A549 (cell line): ENCODE results near the gene ACTA2. TPM values are rescaled to one million over a fixed set of nuclear protein-coding genes. Genes with fewer than 3 reads are reported as not detected.

Experiments used
- ATAC-seq, 2 experiments: fragments of 200-7000 bp in 1 of 2; fragments of >200 bp in 1 of 2; cut with Nextera tagmentation in 1 of 2; cut with Tn5 transposase in 1 of 2; 3 replicates each; pipeline versions ENCODE4 v1.8.0 to v1.9.1; 2018 to 2020; ENCODE audit warnings: mild to moderate bottlenecking in 1 of 2, moderate library complexity in 1 of 2
- CTCF ChIA-PET: fragments of 300-600 bp; sonication (Branson Sonifier 250); formaldehyde crosslinking; extraction: SDS; loops from one replicate; lab custom pipeline; 2021; ENCODE audit warnings: antibody characterized with exemption, inconsistent platforms; lab: Yijun Ruan, JAX
- POLR2A ChIA-PET: fragments of 350-600 bp; formaldehyde crosslinking; extraction: SDS; loops from one replicate; lab custom pipeline; 2021; ENCODE audit warnings: antibody characterized with exemption, inconsistent platforms; lab: Yijun Ruan, JAX
- DNase-seq, 2 experiments: peaks; one replicate each; pipeline versions ENCODE4 v3.0.0 to v3.0.0-alpha.2; 2011 to 2016; ENCODE audit warnings: low read depth in 1 of 2, low spot score in 1 of 2
- FAIRE-seq: peaks from 2 replicates; lab custom pipeline; 2011; peaks lifted over from hg19 to GRCh38; lab: Jason Lieb, UNC
- H3K27ac ChIP-seq, 2 experiments: fragments of >200 bp; sonication (Bioruptor Twin); formaldehyde crosslinking; 3 replicates each; pipeline ENCODE4 v1.5.1; 2016 to 2017
- H3K4me1 ChIP-seq: fragments of >200 bp; sonication (Bioruptor Twin); formaldehyde crosslinking; 3 replicates; pipeline ENCODE4 v1.6.1; 2016
- H3K4me2 ChIP-seq: fragments of >200 bp; sonication (Bioruptor Twin); formaldehyde crosslinking; 3 replicates; pipeline ENCODE4 v1.6.1; 2016
- H3K4me3 ChIP-seq: fragments of >200 bp; sonication (Bioruptor Twin); formaldehyde crosslinking; 3 replicates; pipeline ENCODE4 v1.5.1; 2016
- H3K9me3 ChIP-seq: fragments of >200 bp; sonication (Bioruptor Twin); formaldehyde crosslinking; 3 replicates; pipeline ENCODE4 v1.6.1; 2016
- CEBPB ChIP-seq, 2 experiments: fragments of >200 bp in 1 of 2; sonication (Bioruptor Twin) in 1 of 2; formaldehyde crosslinking in 1 of 2; IDR thresholded peaks; 2 replicates each; pipeline ENCODE4 v1.6.1; 2012 to 2016
- CHD2 ChIP-seq: fragments of 150-350 bp; IDR thresholded peaks from 2 replicates; pipeline ENCODE4 v1.6.1; 2014; ENCODE audit warnings: low read length; ENCODE audit not compliant: partially characterized antibody
- EHF ChIP-seq: fragments of 250-450 bp; sonication (Bioruptor Pico); IDR thresholded peaks from 2 replicates; pipeline ENCODE4 v1.5.0; 2020; ENCODE audit warnings: mild to moderate bottlenecking
- EHMT2 ChIP-seq: fragments of 200-600 bp; sonication (generic); IDR thresholded peaks from 2 replicates; pipeline ENCODE4 v1.6.1; 2016; ENCODE audit warnings: antibody characterized with exemption, low read depth, mild to moderate bottlenecking, moderate library complexity
- ELK1 ChIP-seq: fragments of 150-350 bp; IDR thresholded peaks from 2 replicates; pipeline ENCODE4 v1.6.1; 2014; ENCODE audit warnings: low read depth, mild to moderate bottlenecking, low read length
- FOXS1 ChIP-seq: fragments of 250-450 bp; sonication (Bioruptor Pico); IDR thresholded peaks from 2 replicates; pipeline ENCODE4 v1.5.0; 2020; ENCODE audit warnings: mild to moderate bottlenecking, moderate library complexity
- GATA3 ChIP-seq: IDR thresholded peaks from 2 replicates; pipeline ENCODE4 v1.6.1; 2012; ENCODE audit warnings: borderline replicate concordance
- HDAC2 ChIP-seq: fragments of 200-600 bp; sonication (generic); IDR thresholded peaks from 2 replicates; pipeline ENCODE4 v1.6.1; 2016
- HES2 ChIP-seq: fragments of >200 bp; sonication (Bioruptor Twin); formaldehyde crosslinking; IDR thresholded peaks from 2 replicates; pipeline ENCODE4 v1.6.1; 2016
- HOXA7 ChIP-seq: fragments of 250-450 bp; sonication (Bioruptor Pico); IDR thresholded peaks from 2 replicates; pipeline ENCODE4 v1.5.0; 2020; ENCODE audit warnings: mild to moderate bottlenecking, moderate library complexity
- HOXB5 ChIP-seq: fragments of 250-450 bp; sonication (Bioruptor Pico); IDR thresholded peaks from 2 replicates; pipeline ENCODE4 v1.5.0; 2020; ENCODE audit warnings: mild to moderate bottlenecking, moderate library complexity
- JUN ChIP-seq, 2 experiments: fragments of >200 bp; sonication (Bioruptor Twin); formaldehyde crosslinking; IDR thresholded peaks; 2 replicates in 1 of 2; 3 replicates in 1 of 2; pipeline ENCODE4 v1.6.1; 2016 to 2017
- MAFK ChIP-seq: fragments of 450-650 bp; IDR thresholded peaks from 2 replicates; pipeline ENCODE4 v1.6.1; 2014; ENCODE audit not compliant: partially characterized antibody
- MAX ChIP-seq: IDR thresholded peaks from 2 replicates; pipeline ENCODE4 v1.6.1; 2012
- NR3C1 ChIP-seq: fragments of >200 bp; sonication (Bioruptor Twin); formaldehyde crosslinking; IDR thresholded peaks from 3 replicates; pipeline ENCODE4 v1.6.1; 2017
- PHF8 ChIP-seq: fragments of 200-600 bp; sonication (generic); IDR thresholded peaks from 2 replicates; pipeline ENCODE4 v1.6.1; 2016; ENCODE audit warnings: low read depth, mild to moderate bottlenecking, antibody characterized with exemption, moderate library complexity, borderline replicate concordance
- RCOR1 ChIP-seq: fragments of 150-350 bp; IDR thresholded peaks from 2 replicates; pipeline ENCODE4 v1.6.1; 2014; ENCODE audit warnings: antibody characterized with exemption, low read length, low read depth
- REST ChIP-seq: fragments of 200-600 bp; sonication (generic); IDR thresholded peaks from 2 replicates; pipeline ENCODE4 v1.6.1; 2016; ENCODE audit warnings: antibody characterized with exemption, mild to moderate bottlenecking, moderate library complexity
- TFCP2L1 ChIP-seq: fragments of 250-450 bp; sonication (Bioruptor Pico); IDR thresholded peaks from 2 replicates; pipeline ENCODE4 v1.5.0; 2021; ENCODE audit warnings: mild to moderate bottlenecking
- USF2 ChIP-seq: fragments of 450-650 bp; IDR thresholded peaks from 2 replicates; pipeline ENCODE4 v1.6.1; 2014; ENCODE audit warnings: antibody characterized with exemption
- WGBS: methylation state at CpG from one replicate; pipeline ENCODE4 v1.1.6; 2017; ENCODE audit errors: missing lambda C conversion rate; 5-methylcytosine and 5-hydroxymethylcytosine counted together
- polyA plus RNA-seq, 4 experiments: library from polyadenylated mRNA; depleted of rRNA in 3 of 4; stranded (reverse); fragments of >200 nt; fragmentation: RNase III in 1 of 4; extraction: RNeasy Plus Mini Kit Qiagen cat#74134 plus additional on column Dnase treatment in 1 of 4; gene quantifications; 2 replicates in 3 of 4; 3 replicates in 1 of 4; pipeline ENCODE4 v1.2.3, GENCODE V29; 2011 to 2017

The ACTA2 gene
- polyA plus RNA-seq, 2 of the 4 experiments (the other 2 are of a cell fraction): 15.0 to 25.9 TPM

GRCh38 chr10:88989824-88990383, 37.3 kb upstream of the ACTA2 start:
- FAIRE-seq: no peak
- peaks cover 31% of the 10 kb centered on the region; the same call in 2 of the 3 replicates for H3K4me1 ChIP-seq
- H3K4me2 ChIP-seq: peak overlapping the region; percentile 88
- WGBS: 67% methylated on average over 8 of the region's 8 CpGs
- no peak for TF ChIP-seq EHF
- TF ChIP-seq CEBPB (IDR thresholded peaks at IDR 0.05): peak; percentile 44 to 65; a peak in 3 of 4 replicates
- no peak for TF ChIP-seq PHF8
- TF ChIP-seq TFCP2L1 (CRISPR knock-in tag): no peak
- ChIA-PET POLR2A (interaction anchor here (1.0 to 1.6 kb wide), 4 partner anchors 26 to 654 kb away, joined by 3 to 6 read pairs (median 3); partner anchors contain the start of gene CH25H), CTCF (interaction anchor here (0.7 to 4.1 kb wide), 12 partner anchors 11 to 224 kb away, joined by 3 to 32 read pairs (median 4); no protein-coding TSS in a partner anchor)
- peak in 1 of 2 experiments; percentile 21; a peak in 2 of 6 replicates for ATAC-seq
- H3K4me3 ChIP-seq: peak overlapping the region; percentile 59
- H3K9me3 ChIP-seq: no peaks in the 10 kb centered on the region
- DNase-seq: no peak
- peak overlapping the region; percentile 85 to 96 for H3K27ac ChIP-seq

- no peaks in the 10 kb centered on the region for H3K9me3 ChIP-seq
- CTCF ChIA-PET: interaction anchor here (1.0 to 4.1 kb wide), 6 partner anchors 11 to 225 kb away, joined by 4 to 32 read pairs (median 6); no protein-coding TSS in a partner anchor
- FAIRE-seq (no peak), ATAC-seq (no peak), DNase-seq (no peak)
- H3K4me1 ChIP-seq: peaks cover 31% of the 10 kb centered on the region; the same call in 2 of the 3 replicates
- TF ChIP-seq JUN (IDR thresholded peaks at IDR 0.05) (no peak), USF2 (no peak), NR3C1 (no peak), CHD2 (no peak), HDAC2 (no peak), HOXA7 (no peak), RCOR1 (no peak), MAX (no peak), HES2 (no peak), REST (no peak), TFCP2L1 (CRISPR knock-in tag) (no peak), GATA3 (no peak)
- 63% methylated on average over 2 of the region's 2 CpGs for WGBS
- peak overlapping the region; percentile 88 for H3K4me2 ChIP-seq
- no peak overlapping the region for H3K27ac ChIP-seq
- POLR2A ChIA-PET: no interaction called here
- no peak overlapping the region for H3K4me3 ChIP-seq
Measured at GRCh38 chr10:88989423-88989822, 36.9 kb upstream of the ACTA2 start.

- TF ChIP-seq HOXB5 (CRISPR knock-in tag) (no peak), ELK1 (no peak), MAFK (no peak), FOXS1 (CRISPR knock-in tag) (no peak), EHMT2 (no peak)
- POLR2A ChIA-PET: no interaction called here
- CTCF ChIA-PET: interaction anchor here (0.6 to 1.9 kb wide), 18 partner anchors 8 to 495 kb away, joined by 3 to 16 read pairs (median 4); no protein-coding TSS in a partner anchor
- H3K4me3 ChIP-seq: no peak overlapping the region
- H3K4me1 ChIP-seq: peaks cover 18% of the 10 kb centered on the region; the same call in 2 of the 3 replicates
- no peak overlapping the region for H3K27ac ChIP-seq
- FAIRE-seq: no peak
- DNase-seq: no peak
- no peak overlapping the region for H3K4me2 ChIP-seq
- 61% methylated on average over 2 of the region's 2 CpGs for WGBS
- no peak for ATAC-seq
- H3K9me3 ChIP-seq: no peaks in the 10 kb centered on the region
Measured at GRCh38 chr10:88987840-88988239, 35.3 kb upstream of the ACTA2 start.
